ENCODE results near the gene AATK. TPM values are rescaled to one million over a fixed set of nuclear protein-coding genes. Genes with fewer than 3 reads are reported as not detected.

Gene AATK
- total and polyA plus RNA-seq, 2 of the 4 experiments (the other 2 are of a cell fraction): under 0.01 to 0.21 TPM

- Histone ChIP-seq H2AK9ac (replicated peaks; ENCODE audit: low read depth, low read length, poor library complexity) (peak overlapping the region; percentile 85), H3K36me3 (ENCODE audit: control insufficient read depth, insufficient read depth, low read length) (no peaks in the 10 kb centered on the region), H4K20me1 (ENCODE audit: insufficient read depth, low read length) (0 out of 2 replicates have a peak, but pooled peaks cover 3% of the 10 kb centered on the region), H2AFZ (replicated peaks; ENCODE audit: low read length, poor library complexity) (peak overlapping the region; percentile 24), H3K4me3 (ENCODE audit: insufficient read depth, low read depth, low read length) (no peak overlapping the region), H3K18ac (ENCODE audit: low read depth, low read length) (no peak overlapping the region), H4K5ac (ENCODE audit: low read depth, low read length) (no peak overlapping the region), H4K8ac (ENCODE audit: low read depth in 2 of 2, low read length in 2 of 2) (no peak overlapping the region), H3K9me1 (ENCODE audit: insufficient read depth, low read length) (no peaks in the 10 kb centered on the region), H4K91ac (ENCODE audit: insufficient read depth, low read depth, low read length) (no peak overlapping the region), H2BK5ac (ENCODE audit: low read depth, low read length, poor library complexity, severe bottlenecking) (no peak overlapping the region), H3K9ac (ENCODE audit: low read depth, low read length) (no peak overlapping the region), H2BK20ac (ENCODE audit: low read depth, low read length) (no peak overlapping the region), H3K23ac (ENCODE audit: low read depth, low read length) (no peak overlapping the region), H3K4me2 (ENCODE audit: low read depth, low read length) (no peak overlapping the region), H2BK15ac (ENCODE audit: low read depth, low read length) (no peak overlapping the region), H3K56ac (ENCODE audit: extremely low read depth, insufficient read depth, low read length) (no peak overlapping the region), H2AK5ac (ENCODE audit: low read depth, low read length) (no peak overlapping the region; the same call in 1 of the 2 replicates), H3K4ac (ENCODE audit: low read depth, low read length) (no peak overlapping the region), H3K27ac (ENCODE audit: insufficient read depth, low read length) (no peak overlapping the region), H3K14ac (replicated peaks; ENCODE audit: low read depth, low read length) (no peak overlapping the region), H2BK120ac (ENCODE audit: low read depth, low read length) (no peak overlapping the region), H3K9me3 (ENCODE audit: control insufficient read depth, insufficient read depth, low read length) (no peaks in the 10 kb centered on the region), H3K27me3 (ENCODE audit: control insufficient read depth, insufficient read depth, low read length) (peaks cover 15% of the 10 kb centered on the region), H3K79me1 (ENCODE audit: low read depth in 1 of 2, low read length in 2 of 2) (no peaks in the 10 kb centered on the region), H3K4me1 (ENCODE audit: control insufficient read depth, insufficient read depth, low read length) (0 out of 2 replicates have a peak, but pooled peaks cover 2% of the 10 kb centered on the region)
- WGBS, 2 experiments (ENCODE audit: extremely low coverage in 2 of 2, insufficient read length in 1 of 2): no CpG with 5 or more reads among the region's 8 CpGs
- DNase-seq: peak; percentile 13
- no TSS peak for BruUV-seq (replicated peaks)
- dilution Hi-C loops (cut with HindIII; ENCODE audit: low sequenced_read_pairs, unreplicated experiment) (no loop called here), intact Hi-C loops (cut with micrococcal nuclease) (no loop called here), in situ Hi-C loops (cut with MboI; ENCODE audit: low sequenced_read_pairs) (no loop called here)
- peak; percentile 81 for ATAC-seq (ENCODE audit: low read depth)
- POLR2A ChIA-PET (ENCODE audit: unreplicated experiment): no interaction called here
- CTCF ChIA-PET: no interaction called here
- TF ChIP-seq FOS (IDR thresholded peaks at IDR 0.05; ENCODE audit: low read depth, low read length): no peak
- no peak for TF ChIP-seq USF2 (IDR thresholded peaks at IDR 0.05; ENCODE audit: low read depth, low read length)
- no peak for TF ChIP-seq BHLHE40 (IDR thresholded peaks at IDR 0.05; ENCODE audit: low read depth, low read length)
- TF ChIP-seq MAZ (IDR thresholded peaks at IDR 0.05; ENCODE audit: borderline replicate concordance, low read depth, low read length): no peak
- no peak for TF ChIP-seq POLR2A (IDR thresholded peaks at IDR 0.05; ENCODE audit: low read depth, low read length)
- TF ChIP-seq NFE2L2 (IDR thresholded peaks at IDR 0.05; ENCODE audit: low read depth, low read length): no peak
- no peak for TF ChIP-seq MAFK (IDR thresholded peaks at IDR 0.05; ENCODE audit: low read depth, low read length)
- TF ChIP-seq CEBPB (IDR thresholded peaks at IDR 0.05; ENCODE audit: low read depth, low read length): no peak
- TF ChIP-seq RCOR1 (IDR thresholded peaks at IDR 0.05; ENCODE audit: insufficient replicate concordance, low read length): no peak
- TF ChIP-seq, protein P1, sequence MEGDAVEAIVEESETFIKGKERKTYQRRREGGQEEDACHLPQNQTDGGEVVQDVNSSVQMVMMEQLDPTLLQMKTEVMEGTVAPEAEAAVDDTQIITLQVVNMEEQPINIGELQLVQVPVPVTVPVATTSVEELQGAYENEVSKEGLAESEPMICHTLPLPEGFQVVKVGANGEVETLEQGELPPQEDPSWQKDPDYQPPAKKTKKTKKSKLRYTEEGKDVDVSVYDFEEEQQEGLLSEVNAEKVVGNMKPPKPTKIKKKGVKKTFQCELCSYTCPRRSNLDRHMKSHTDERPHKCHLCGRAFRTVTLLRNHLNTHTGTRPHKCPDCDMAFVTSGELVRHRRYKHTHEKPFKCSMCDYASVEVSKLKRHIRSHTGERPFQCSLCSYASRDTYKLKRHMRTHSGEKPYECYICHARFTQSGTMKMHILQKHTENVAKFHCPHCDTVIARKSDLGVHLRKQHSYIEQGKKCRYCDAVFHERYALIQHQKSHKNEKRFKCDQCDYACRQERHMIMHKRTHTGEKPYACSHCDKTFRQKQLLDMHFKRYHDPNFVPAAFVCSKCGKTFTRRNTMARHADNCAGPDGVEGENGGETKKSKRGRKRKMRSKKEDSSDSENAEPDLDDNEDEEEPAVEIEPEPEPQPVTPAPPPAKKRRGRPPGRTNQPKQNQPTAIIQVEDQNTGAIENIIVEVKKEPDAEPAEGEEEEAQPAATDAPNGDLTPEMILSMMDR (conservative IDR thresholded peaks at IDR 0.05; ENCODE audit: low read depth, low read length): no peak
- TF ChIP-seq, protein P2, sequence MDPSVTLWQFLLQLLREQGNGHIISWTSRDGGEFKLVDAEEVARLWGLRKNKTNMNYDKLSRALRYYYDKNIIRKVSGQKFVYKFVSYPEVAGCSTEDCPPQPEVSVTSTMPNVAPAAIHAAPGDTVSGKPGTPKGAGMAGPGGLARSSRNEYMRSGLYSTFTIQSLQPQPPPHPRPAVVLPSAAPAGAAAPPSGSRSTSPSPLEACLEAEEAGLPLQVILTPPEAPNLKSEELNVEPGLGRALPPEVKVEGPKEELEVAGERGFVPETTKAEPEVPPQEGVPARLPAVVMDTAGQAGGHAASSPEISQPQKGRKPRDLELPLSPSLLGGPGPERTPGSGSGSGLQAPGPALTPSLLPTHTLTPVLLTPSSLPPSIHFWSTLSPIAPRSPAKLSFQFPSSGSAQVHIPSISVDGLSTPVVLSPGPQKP (IDR thresholded peaks at IDR 0.05; ENCODE audit: borderline replicate concordance, low read depth, low read length): no peak
- TF ChIP-seq SMC3 (IDR thresholded peaks at IDR 0.05; ENCODE audit: low read depth, low read length): no peak
- no peak for TF ChIP-seq CHD1 (IDR thresholded peaks at IDR 0.05; ENCODE audit: low read depth, low read length)
- TF ChIP-seq RAD21 (IDR thresholded peaks at IDR 0.05; ENCODE audit: low read length): no peak
- no peak for TF ChIP-seq RFX5 (IDR thresholded peaks at IDR 0.05; ENCODE audit: low read depth, low read length)
- TF ChIP-seq MXI1 (IDR thresholded peaks at IDR 0.05; ENCODE audit: borderline replicate concordance, low read depth, low read length): no peak
Measured at GRCh38 chr17:81171941-81172340, 5.9 kb upstream of the AATK start.

All from IMR-90 (cell line).